ENCODE results near the gene PPP1R3A.

GRCh38 chr7:113921363-113921762 is 2.6 kb upstream of the PPP1R3A start:
- TF ChIP-seq CTCF (IDR thresholded peaks at IDR 0.05; ENCODE audit: low read depth, low read length) (no peak), EZH2phosphoT487 (IDR thresholded peaks at IDR 0.05; ENCODE audit: low read depth) (no peak)
